Keratinocyte (primary cell): ENCODE measurements around the gene CDKAL1.

Experiments
- EZH2 ChIP-seq: IDR thresholded peaks from one replicate; pipeline ENCODE4 v1.6.1; 2012; ENCODE audit warnings: inconsistent platforms, mild to moderate bottlenecking, low read length, moderate library complexity
- TF ChIP-seq, protein P1 (sequence below), 3 experiments: IDR thresholded peaks in 1 of 3; conservative IDR thresholded peaks in 1 of 3; optimal IDR thresholded peaks in 1 of 3; 2 replicates in 2 of 3; 3 replicates in 1 of 3; pipeline versions ENCODE3 to v1.5.1; 2011; ENCODE audit warnings: low read length in 3 of 3, mild to moderate bottlenecking in 3 of 3, moderate library complexity in 2 of 3, control low read depth in 1 of 3, inconsistent platforms in 1 of 3; ENCODE audit not compliant: insufficient read depth in 2 of 3; ENCODE audit errors: extremely low read depth in 1 of 3

DNA sequence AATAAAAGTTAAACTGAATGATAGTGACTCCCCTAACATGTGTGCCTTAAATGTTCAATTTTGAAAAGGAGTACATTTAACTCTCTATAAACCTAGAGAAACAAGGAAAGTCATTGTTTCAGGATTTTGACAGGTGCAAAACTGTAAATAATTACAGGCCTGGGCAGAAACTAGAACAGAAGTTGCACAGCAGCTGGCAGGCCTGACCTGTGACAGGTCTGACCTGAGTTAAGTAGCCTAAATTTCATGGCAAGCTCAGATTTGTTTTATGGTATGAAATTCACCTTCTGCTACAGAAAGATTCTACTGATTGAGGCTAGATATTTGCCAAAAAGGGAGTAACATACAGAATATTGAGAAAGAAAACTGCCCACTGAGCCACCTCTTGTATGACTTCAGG is 166.1 kb downstream of the CDKAL1 start:
- TF ChIP-seq, protein P1, sequence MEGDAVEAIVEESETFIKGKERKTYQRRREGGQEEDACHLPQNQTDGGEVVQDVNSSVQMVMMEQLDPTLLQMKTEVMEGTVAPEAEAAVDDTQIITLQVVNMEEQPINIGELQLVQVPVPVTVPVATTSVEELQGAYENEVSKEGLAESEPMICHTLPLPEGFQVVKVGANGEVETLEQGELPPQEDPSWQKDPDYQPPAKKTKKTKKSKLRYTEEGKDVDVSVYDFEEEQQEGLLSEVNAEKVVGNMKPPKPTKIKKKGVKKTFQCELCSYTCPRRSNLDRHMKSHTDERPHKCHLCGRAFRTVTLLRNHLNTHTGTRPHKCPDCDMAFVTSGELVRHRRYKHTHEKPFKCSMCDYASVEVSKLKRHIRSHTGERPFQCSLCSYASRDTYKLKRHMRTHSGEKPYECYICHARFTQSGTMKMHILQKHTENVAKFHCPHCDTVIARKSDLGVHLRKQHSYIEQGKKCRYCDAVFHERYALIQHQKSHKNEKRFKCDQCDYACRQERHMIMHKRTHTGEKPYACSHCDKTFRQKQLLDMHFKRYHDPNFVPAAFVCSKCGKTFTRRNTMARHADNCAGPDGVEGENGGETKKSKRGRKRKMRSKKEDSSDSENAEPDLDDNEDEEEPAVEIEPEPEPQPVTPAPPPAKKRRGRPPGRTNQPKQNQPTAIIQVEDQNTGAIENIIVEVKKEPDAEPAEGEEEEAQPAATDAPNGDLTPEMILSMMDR (optimal IDR thresholded peaks at IDR 0.05 in 1 of 3, IDR thresholded peaks at IDR 0.05 in 1 of 3, conservative IDR thresholded peaks at IDR 0.05 in 1 of 3; ENCODE audit: extremely low read depth in 1 of 3, insufficient read depth in 2 of 3, low read length in 3 of 3), result no peak
- no peak for TF ChIP-seq EZH2
